H1 (cell line): ENCODE data around the gene TNFRSF8. TPM values are rescaled to one million over a fixed set of nuclear protein-coding genes. Genes with fewer than 3 reads are reported as not detected.

Experiments
- BACH1 ChIP-seq: IDR thresholded peaks from 2 replicates; pipeline ENCODE4 v1.6.1; 2012; ENCODE audit warnings: low read length, improper control_type of control experiment
- EGR1 ChIP-seq: IDR thresholded peaks from 2 replicates; pipeline ENCODE4 v1.6.1; 2011; ENCODE audit warnings: low read depth, low read length, borderline replicate concordance
- SRF ChIP-seq: IDR thresholded peaks from 2 replicates; pipeline ENCODE4 v1.6.1; 2011; ENCODE audit warnings: mild to moderate bottlenecking, low read depth, low read length, moderate library complexity
- polyA plus RNA-seq, 7 experiments: library from polyadenylated mRNA; depleted of rRNA in 3 of 7; stranded (reverse) in 5 of 7; unstranded in 2 of 7; fragments of >200 nt in 5 of 7; fragments of 200-250 nt in 2 of 7; gene quantifications; 1 replicate in 5 of 7; 2 replicates in 1 of 7; 4 replicates in 1 of 7; pipeline versions ENCODE4 v1.2.1 to v1.2.3, GENCODE V29; 2011 to 2013; ENCODE audit warnings: missing spikeins in 2 of 7, mixed read lengths in 2 of 7
- total RNA-seq: library from RNA; stranded (reverse); fragmentation: NEBNext Ultra II Directional; extraction: Animal tissue kit (Norgen Biotek cat#: 25700); gene quantifications from 2 replicates; pipeline ENCODE4 v1.2.1, GENCODE V29; 2021

Gene TNFRSF8
- total and polyA plus RNA-seq, 2 of the 8 experiments (the other 6 are each of a cell fraction or from before 2014, with no cell fraction given), result 23.2 to 32.7 TPM

DNA sequence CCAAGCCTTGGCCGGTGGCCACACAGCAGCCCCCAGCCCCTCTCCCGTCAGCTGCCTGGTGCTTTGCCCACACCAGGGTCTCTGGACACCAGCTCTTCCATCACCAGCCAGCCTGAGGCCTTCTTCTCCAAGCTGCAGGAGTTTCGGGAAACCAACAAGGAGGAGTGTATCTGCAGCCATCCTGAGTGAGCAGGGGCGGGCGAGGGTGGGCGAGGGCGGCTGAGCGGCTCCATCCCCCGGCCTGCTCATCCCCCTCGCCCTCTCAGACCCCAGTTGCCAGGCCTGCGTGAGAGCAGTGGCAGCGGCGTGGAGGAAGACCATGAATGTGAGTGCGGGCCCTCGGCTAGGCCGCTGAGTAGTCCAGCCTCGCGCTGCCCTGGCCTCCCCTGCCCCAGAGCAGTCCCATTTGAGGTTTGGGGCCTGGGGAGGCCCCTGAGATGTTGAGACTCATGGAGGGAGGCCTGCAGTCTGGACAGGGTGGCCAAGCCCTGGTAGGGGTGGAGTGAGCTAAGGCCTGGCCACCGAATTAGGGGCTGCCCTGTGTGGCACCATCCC is 34.1 kb upstream of the TNFRSF8 start (continued):
- no peak for TF ChIP-seq EGR1
- TF ChIP-seq BACH1, result no peak
- TF ChIP-seq SRF, result no peak
